ENCODE results near the gene NEK6.

GRCh38 chr9:124361128-124361527 is 103.4 kb downstream of the NEK6 start:
- TF ChIP-seq TAF1 (IDR thresholded peaks at IDR 0.05; ENCODE audit: borderline replicate concordance, insufficient read depth, low read length) (no peak), SIN3A (IDR thresholded peaks at IDR 0.05; ENCODE audit: borderline replicate concordance, insufficient read depth, low read length) (no peak)

Data from PFSK-1 (cell line).